ENCODE results near the gene CTF1. TPM values are rescaled to one million over a fixed set of nuclear protein-coding genes. Genes with fewer than 3 reads are reported as not detected.

The CTF1 gene
- total and polyA plus RNA-seq, 8 donors: 1.6 to 3.2 (median 1.9) TPM

GRCh38 chr16:30910427-30911029, 14.1 kb downstream of the CTF1 start:
- Histone ChIP-seq H3K36me3 (no peaks in the 10 kb centered on the region), H3K27me3 (no peaks in the 10 kb centered on the region), H3K9me3 (no peaks in the 10 kb centered on the region), H3K4me1 (no peaks in the 10 kb centered on the region), H3K4me3 (no peak overlapping the region), H3K27ac (no peak overlapping the region)
- 70 to 71% methylated on average over 18 of the region's 18 CpGs for WGBS, 2 donors
- no peak for ATAC-seq
- no peak for DNase-seq
- TF ChIP-seq CTCF (IDR thresholded peaks at IDR 0.05): no peak
- intact Hi-C loops (cut with DNase I): loop anchor here in 1 of 3 donors (5.0 to 10.0 kb wide), 2 partner anchors 63 to 246 kb away; no protein-coding TSS in a partner anchor
- no peak for FAIRE-seq

- no peak for DNase-seq
- Histone ChIP-seq H3K27me3 (no peaks in the 10 kb centered on the region), H3K4me3 (no peak overlapping the region), H3K9me3 (no peaks in the 10 kb centered on the region), H3K36me3 (no peaks in the 10 kb centered on the region), H3K4me1 (no peaks in the 10 kb centered on the region), H3K27ac (no peak overlapping the region)
- TF ChIP-seq CTCF (IDR thresholded peaks at IDR 0.05): no peak
- ATAC-seq: no peak
- 78 to 85% methylated on average over 6 of the region's 6 CpGs for WGBS, 2 donors
- FAIRE-seq: no peak
- intact Hi-C loops (cut with DNase I): loop anchor here in 1 of 3 donors (5.0 to 10.0 kb wide), 2 partner anchors 66 to 248 kb away; no protein-coding TSS in a partner anchor
Observed at GRCh38 chr16:30912794-30913412, 16.5 kb downstream of the CTF1 start.

- Histone ChIP-seq H3K36me3 (no peaks in the 10 kb centered on the region), H3K4me1 (no peaks in the 10 kb centered on the region), H3K27ac (no peak overlapping the region), H3K27me3 (no peaks in the 10 kb centered on the region), H3K4me3 (no peak overlapping the region), H3K9me3 (no peaks in the 10 kb centered on the region)
- no peak for TF ChIP-seq CTCF (IDR thresholded peaks at IDR 0.05)
- DNase-seq (no peak), FAIRE-seq (no peak), ATAC-seq (no peak)
- 88 to 91% methylated on average over 3 of the region's 3 CpGs for WGBS, 2 donors
- intact Hi-C loops (cut with DNase I): loop anchor here in 2 of 3 donors (5.0 to 10.0 kb wide), 2 partner anchors 68 to 250 kb away; no protein-coding TSS in a partner anchor
Observed at GRCh38 chr16:30914830-30915229, 18.4 kb downstream of the CTF1 start.

- intact Hi-C loops (cut with DNase I): loop anchor here in 2 of 3 donors (5.0 to 10.0 kb wide), 2 partner anchors 71 to 254 kb away; no protein-coding TSS in a partner anchor
- Histone ChIP-seq H3K4me1 (no peaks in the 10 kb centered on the region), H3K4me3 (no peak overlapping the region), H3K36me3 (no peaks in the 10 kb centered on the region), H3K9me3 (no peaks in the 10 kb centered on the region), H3K27ac (no peak overlapping the region), H3K27me3 (no peaks in the 10 kb centered on the region)
- TF ChIP-seq CTCF (IDR thresholded peaks at IDR 0.05): no peak
- WGBS, 2 donors: 65 to 78% methylated on average over 1 of the region's 1 CpG
- no peak for FAIRE-seq
- no peak for ATAC-seq
- DNase-seq: no peak
Observed at GRCh38 chr16:30918614-30919013, 22.2 kb downstream of the CTF1 start.

GRCh38 chr16:30920891-30921290, 24.5 kb downstream of the CTF1 start:
- 73 to 77% methylated on average over 2 of the region's 2 CpGs for WGBS, 2 donors
- no peak for ATAC-seq
- Histone ChIP-seq H3K27me3 (no peaks in the 10 kb centered on the region), H3K27ac (no peak overlapping the region), H3K4me3 (no peak overlapping the region), H3K4me1 (no peaks in the 10 kb centered on the region), H3K36me3 (no peaks in the 10 kb centered on the region), H3K9me3 (no peaks in the 10 kb centered on the region)
- TF ChIP-seq CTCF (IDR thresholded peaks at IDR 0.05): no peak
- no peak for FAIRE-seq
- intact Hi-C loops (cut with DNase I): no loop called here
- DNase-seq: no peak
